ENCODE data around the gene MRPL43.

DNA sequence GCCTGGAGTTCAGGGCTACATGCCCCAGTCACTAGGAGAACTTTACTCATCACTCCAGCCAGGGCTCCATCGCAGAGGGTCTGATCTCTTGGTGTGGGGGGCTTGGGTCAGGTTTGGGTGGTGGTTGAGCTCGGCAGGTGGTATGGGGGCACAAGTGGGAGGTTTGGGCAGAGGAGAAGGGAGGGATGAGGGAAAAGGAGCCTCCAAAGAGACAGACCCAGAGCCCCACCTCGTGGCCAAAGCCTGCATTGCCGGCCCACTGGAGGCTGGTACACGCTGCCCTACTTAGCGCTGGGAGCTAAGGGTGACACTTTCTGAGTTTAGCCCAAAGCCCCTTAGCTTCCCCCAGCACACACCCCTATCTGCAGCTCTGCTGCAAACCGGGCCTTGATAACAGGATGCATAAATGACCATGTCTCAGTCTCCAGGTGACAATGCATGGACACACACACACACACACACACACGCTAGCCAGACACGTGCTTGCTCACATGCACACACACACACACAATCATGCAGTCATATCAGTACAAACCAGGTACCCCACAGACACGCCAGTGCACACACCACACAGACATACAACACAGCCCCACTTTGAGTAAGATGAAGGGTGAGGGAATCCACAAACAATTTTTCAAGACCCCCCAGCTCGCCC is 27.1 kb upstream of the MRPL43 start:
- no peak for TF ChIP-seq ZNF274 (IDR thresholded peaks at IDR 0.05; ENCODE audit: low read depth, low read length)
- TF ChIP-seq SUZ12 (IDR thresholded peaks at IDR 0.05; ENCODE audit: extremely low read depth, insufficient read depth, insufficient read length) = no peak
- no peak for TF ChIP-seq YY1 (IDR thresholded peaks at IDR 0.05; ENCODE audit: insufficient read depth, insufficient read length)
